Measurements from ENCODE around the gene SMARCD3.

The SMARCD3 gene

DNA sequence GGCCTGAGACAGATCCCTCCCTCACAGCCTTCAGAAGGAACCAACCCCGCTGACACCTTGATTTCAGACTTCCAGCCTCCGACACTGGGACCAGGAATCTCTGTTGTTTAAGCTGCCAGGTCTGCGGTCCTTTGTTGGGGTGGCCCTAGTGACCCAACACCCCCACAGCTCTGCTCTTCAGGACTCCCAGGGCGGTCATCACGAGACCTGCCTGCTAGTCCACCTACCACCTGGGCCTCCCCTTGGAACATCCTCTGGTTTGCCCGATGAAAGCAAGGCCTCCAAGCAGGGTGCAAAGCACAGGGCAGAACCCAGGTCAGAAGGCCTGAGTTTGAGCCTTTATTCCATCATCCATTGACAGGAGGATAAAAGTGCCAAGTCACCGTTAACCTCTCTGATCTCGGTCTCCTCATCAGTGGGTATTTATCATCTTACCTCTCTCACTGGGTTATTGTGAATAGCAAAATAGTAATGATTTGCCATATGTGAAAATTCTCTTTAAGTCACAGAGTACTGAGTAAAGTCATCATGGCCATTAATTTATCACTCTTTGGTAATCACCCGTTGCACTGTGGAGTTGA is 16.9 kb upstream of the SMARCD3 start:
- H3K4me3 ChIP-seq (ENCODE audit: low read length): no peak overlapping the region
- H3K27me3 ChIP-seq (ENCODE audit: control insufficient read depth, insufficient read depth, low read length): peaks cover 12% of the 10 kb centered on the region
- no peaks in the 10 kb centered on the region for H3K9me3 ChIP-seq (ENCODE audit: control insufficient read depth, low read length)
- H3K36me3 ChIP-seq (ENCODE audit: control insufficient read depth, insufficient read depth, low read length): no peaks in the 10 kb centered on the region
- no peak overlapping the region for H3K9ac ChIP-seq (ENCODE audit: low read length)
- H3K4me1 ChIP-seq (ENCODE audit: control insufficient read depth, insufficient read depth, low read length): no peaks in the 10 kb centered on the region

DNA sequence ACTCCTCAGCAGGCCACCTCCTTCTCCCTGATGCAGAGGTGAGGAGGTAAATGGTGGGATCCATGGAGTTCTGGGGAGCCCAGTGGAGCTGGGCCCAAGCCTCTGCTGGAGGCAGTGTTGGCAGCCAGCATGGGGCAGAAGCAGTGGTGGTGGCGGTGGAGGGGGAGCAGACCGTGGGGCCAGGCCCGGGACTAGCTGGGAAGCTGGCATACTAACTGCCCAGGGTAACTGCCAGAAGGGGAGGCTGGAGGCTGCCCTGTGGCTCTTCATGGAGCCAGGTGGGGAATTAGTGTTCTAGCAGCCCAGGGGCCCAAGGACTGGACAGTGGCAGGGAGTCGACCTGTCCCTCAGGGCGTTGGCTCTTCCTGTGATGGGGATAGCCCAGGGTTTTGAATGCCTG is 16.1 kb upstream of the SMARCD3 start:
- Histone ChIP-seq H3K27me3 (ENCODE audit: control insufficient read depth, insufficient read depth, low read length) (peaks cover 12% of the 10 kb centered on the region), H3K9me3 (ENCODE audit: control insufficient read depth, low read length) (no peaks in the 10 kb centered on the region), H3K4me1 (ENCODE audit: control insufficient read depth, insufficient read depth, low read length) (no peaks in the 10 kb centered on the region), H3K9ac (ENCODE audit: low read length) (no peak overlapping the region), H3K36me3 (ENCODE audit: control insufficient read depth, insufficient read depth, low read length) (no peaks in the 10 kb centered on the region), H3K4me3 (ENCODE audit: low read length) (no peak overlapping the region)

DNA sequence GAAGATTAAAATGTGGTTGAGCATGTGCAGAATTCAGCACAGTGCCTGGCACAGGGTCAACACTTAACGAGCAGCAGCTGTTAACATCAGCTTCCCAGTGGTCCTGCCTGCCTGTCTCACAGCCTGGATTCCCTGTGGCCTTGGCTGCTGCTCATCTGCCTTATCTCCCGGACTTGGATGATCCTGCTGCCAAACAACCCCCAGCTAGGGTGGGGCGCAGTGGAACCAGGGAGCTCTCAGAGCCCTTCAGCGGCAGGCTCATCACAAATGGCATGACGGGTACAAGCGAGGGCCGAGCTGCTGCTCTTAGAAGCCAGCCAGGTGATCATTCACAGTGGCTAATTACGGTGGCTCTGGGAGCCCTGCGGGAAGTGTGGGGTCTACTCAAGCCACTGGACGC is 13.0 kb upstream of the SMARCD3 start:
- Histone ChIP-seq H3K9me3 (ENCODE audit: control insufficient read depth, low read length) (no peaks in the 10 kb centered on the region), H3K4me3 (ENCODE audit: low read length) (no peak overlapping the region), H3K4me1 (ENCODE audit: control insufficient read depth, insufficient read depth, low read length) (no peaks in the 10 kb centered on the region), H3K36me3 (ENCODE audit: control insufficient read depth, insufficient read depth, low read length) (no peaks in the 10 kb centered on the region), H3K9ac (ENCODE audit: low read length) (no peak overlapping the region), H3K27me3 (ENCODE audit: control insufficient read depth, insufficient read depth, low read length) (peaks cover 21% of the 10 kb centered on the region)

DNA sequence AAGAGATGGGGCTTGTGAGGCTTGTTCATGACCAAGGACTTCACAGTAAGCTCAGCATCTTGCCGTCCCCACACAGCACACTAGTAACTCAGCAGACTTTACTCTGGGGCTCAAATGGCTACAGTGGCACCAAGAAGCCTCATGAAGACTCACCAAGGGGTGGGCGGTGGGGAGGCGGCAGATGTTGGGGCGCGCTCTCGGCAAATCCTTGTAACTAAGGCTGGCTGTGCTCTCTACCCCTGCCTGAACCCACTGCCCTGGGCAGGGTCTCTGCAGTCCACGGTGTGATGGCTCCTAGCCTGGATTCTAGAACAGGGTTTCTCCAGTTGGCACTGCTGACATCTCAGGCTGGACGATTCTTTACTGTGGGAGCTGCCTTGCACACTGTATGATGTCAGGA is 12.4 kb upstream of the SMARCD3 start:
- Histone ChIP-seq H3K9me3 (ENCODE audit: control insufficient read depth, low read length) (no peaks in the 10 kb centered on the region), H3K27me3 (ENCODE audit: control insufficient read depth, insufficient read depth, low read length) (peaks cover 25% of the 10 kb centered on the region), H3K9ac (ENCODE audit: low read length) (no peak overlapping the region), H3K4me1 (ENCODE audit: control insufficient read depth, insufficient read depth, low read length) (no peaks in the 10 kb centered on the region), H3K36me3 (ENCODE audit: control insufficient read depth, insufficient read depth, low read length) (no peaks in the 10 kb centered on the region), H3K4me3 (ENCODE audit: low read length) (no peak overlapping the region)

DNA sequence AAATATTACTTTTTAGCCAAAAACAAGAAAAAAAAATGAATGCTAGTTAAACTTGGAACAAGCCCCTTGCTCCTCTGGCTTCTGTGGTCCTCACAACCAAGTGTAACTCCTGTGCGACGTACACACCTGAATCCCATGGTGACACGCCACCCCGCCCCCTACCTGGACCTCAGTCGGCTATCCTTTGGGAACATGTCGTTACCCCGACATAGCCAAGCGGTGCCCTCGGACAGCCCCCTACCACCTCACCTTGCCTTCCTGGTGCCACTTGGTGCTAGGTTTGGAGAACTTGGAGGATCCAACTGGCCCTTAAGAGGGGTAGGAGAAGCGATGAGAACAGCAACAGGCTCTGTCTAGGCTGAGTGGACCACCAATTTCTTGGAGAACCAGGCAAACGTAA is 12.0 kb upstream of the SMARCD3 start:
- H3K4me3 ChIP-seq (ENCODE audit: low read length): no peak overlapping the region
- H3K9me3 ChIP-seq (ENCODE audit: control insufficient read depth, low read length): no peaks in the 10 kb centered on the region
- no peak overlapping the region for H3K9ac ChIP-seq (ENCODE audit: low read length)
- no peaks in the 10 kb centered on the region for H3K4me1 ChIP-seq (ENCODE audit: control insufficient read depth, insufficient read depth, low read length)
- H3K27me3 ChIP-seq (ENCODE audit: control insufficient read depth, insufficient read depth, low read length): peaks cover 25% of the 10 kb centered on the region
- no peaks in the 10 kb centered on the region for H3K36me3 ChIP-seq (ENCODE audit: control insufficient read depth, insufficient read depth, low read length)

DNA sequence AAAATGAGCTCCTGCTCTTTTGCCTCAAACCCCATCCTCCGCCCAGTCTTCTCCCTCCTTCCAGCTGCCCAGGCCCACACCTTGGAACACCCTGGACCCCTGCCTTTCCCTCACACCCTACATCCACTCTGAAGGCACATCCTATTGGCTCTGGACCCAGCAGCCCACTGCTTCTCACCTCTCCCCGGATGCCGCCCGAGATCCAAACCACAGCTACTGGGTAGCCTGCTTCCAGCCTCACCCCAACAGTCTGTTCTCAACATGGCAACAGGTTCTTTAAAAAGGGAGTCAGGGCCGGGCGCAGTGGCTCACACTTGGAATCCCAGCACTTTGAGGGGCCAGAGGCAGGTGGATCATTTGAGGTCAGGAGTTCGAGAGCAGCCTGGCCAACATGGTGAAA is 9.5 kb upstream of the SMARCD3 start:
- Histone ChIP-seq H3K36me3 (ENCODE audit: control insufficient read depth, insufficient read depth, low read length) (no peaks in the 10 kb centered on the region), H3K4me3 (ENCODE audit: low read length) (no peak overlapping the region), H3K4me1 (ENCODE audit: control insufficient read depth, insufficient read depth, low read length) (no peaks in the 10 kb centered on the region), H3K9ac (ENCODE audit: low read length) (no peak overlapping the region), H3K9me3 (ENCODE audit: control insufficient read depth, low read length) (no peaks in the 10 kb centered on the region), H3K27me3 (ENCODE audit: control insufficient read depth, insufficient read depth, low read length) (peaks cover 44% of the 10 kb centered on the region)

DNA sequence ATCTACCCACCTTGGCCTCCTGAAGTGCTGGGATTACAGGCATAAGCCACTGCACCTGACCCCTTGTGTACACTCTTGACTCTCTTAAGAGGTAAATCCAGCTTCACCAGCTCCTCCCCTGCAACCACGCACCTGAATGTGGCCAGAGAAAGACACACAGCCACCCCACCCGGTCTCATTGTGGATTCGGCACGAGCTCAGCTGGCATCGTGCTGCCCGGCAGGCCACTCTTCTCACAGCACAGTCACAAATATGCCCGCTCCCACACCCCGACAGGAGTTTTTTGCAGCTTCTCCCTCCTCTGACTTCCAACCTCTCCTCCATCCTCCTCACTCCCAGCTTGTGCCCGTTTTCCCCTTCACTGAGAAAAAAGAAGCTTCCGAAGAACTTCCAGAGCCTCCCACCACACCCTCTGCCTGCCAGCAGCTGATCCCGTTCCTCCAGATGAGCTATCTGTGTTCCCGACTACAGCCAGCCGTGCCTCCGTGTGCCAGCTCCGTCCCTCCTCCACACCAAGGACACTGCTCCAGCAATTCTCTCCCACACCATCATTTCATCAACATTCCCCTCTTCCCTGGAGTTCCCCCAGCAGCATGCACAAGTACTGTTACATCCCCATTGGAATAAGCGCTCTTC is 8.0 kb upstream of the SMARCD3 start:
- Histone ChIP-seq H3K4me1 (ENCODE audit: control insufficient read depth, insufficient read depth, low read length) (peaks cover under 1% of the 10 kb centered on the region), H3K27me3 (ENCODE audit: control insufficient read depth, insufficient read depth, low read length) (peaks cover 52% of the 10 kb centered on the region), H3K9ac (ENCODE audit: low read length) (no peak overlapping the region), H3K9me3 (ENCODE audit: control insufficient read depth, low read length) (no peaks in the 10 kb centered on the region), H3K4me3 (ENCODE audit: low read length) (no peak overlapping the region), H3K36me3 (ENCODE audit: control insufficient read depth, insufficient read depth, low read length) (no peaks in the 10 kb centered on the region)

DNA sequence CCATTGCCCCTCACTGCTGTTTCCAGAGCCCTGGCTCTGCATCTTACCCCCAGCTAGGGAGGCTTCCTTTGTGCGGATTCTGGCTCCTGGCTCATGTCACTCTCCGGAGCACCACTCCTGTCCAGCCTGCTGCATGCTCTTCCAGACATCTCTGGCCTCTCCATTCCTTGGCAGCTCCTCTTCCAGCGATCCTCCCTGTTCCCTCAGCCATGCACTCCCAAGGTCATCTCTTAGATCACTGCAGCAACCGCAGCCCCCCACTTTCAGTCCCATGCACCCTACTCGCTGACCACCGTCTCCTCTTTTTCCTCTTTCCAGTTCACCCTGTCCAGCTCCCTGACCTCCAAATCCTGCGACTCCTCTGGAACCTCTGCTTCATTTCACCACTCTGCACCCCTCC is 6.9 kb upstream of the SMARCD3 start:
- Histone ChIP-seq H3K27me3 (ENCODE audit: control insufficient read depth, insufficient read depth, low read length) (peaks cover 55% of the 10 kb centered on the region), H3K4me1 (ENCODE audit: control insufficient read depth, insufficient read depth, low read length) (peaks cover 12% of the 10 kb centered on the region)

DNA sequence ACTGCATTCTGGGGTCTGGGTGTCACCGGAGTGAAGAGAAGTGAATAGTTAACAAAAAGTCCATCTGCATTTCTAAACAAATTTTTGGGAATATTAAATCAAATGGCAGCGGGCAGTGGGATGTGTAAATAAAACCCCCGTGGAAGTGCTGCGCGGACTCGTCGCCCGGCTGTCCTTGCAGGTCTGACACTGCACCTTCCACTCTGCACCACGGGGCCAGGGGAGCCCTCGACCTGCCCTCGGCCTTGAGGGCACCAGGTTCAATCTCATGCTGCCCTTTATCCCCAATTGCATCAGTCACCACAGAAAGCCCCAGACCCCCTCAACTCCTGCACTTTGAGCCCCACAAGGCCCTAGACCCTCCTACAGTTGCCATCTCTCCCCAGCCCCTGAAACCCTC is 6.4 kb upstream of the SMARCD3 start:
- Histone ChIP-seq H3K4me1 (ENCODE audit: control insufficient read depth, insufficient read depth, low read length) (peaks cover 17% of the 10 kb centered on the region), H3K27me3 (ENCODE audit: control insufficient read depth, insufficient read depth, low read length) (peaks cover 60% of the 10 kb centered on the region), H3K4me3 (ENCODE audit: low read length) (no peak overlapping the region), H3K9ac (ENCODE audit: low read length) (no peak overlapping the region), H3K9me3 (ENCODE audit: control insufficient read depth, low read length) (no peaks in the 10 kb centered on the region), H3K36me3 (ENCODE audit: control insufficient read depth, insufficient read depth, low read length) (no peaks in the 10 kb centered on the region)

More for the DNA sequence above, 6.9 kb upstream of the SMARCD3 start:
- no peaks in the 10 kb centered on the region for H3K36me3 ChIP-seq (ENCODE audit: control insufficient read depth, insufficient read depth, low read length)
- H3K4me3 ChIP-seq (ENCODE audit: low read length): no peak overlapping the region
- H3K9me3 ChIP-seq (ENCODE audit: control insufficient read depth, low read length): no peaks in the 10 kb centered on the region
- no peak overlapping the region for H3K9ac ChIP-seq (ENCODE audit: low read length)

DNA sequence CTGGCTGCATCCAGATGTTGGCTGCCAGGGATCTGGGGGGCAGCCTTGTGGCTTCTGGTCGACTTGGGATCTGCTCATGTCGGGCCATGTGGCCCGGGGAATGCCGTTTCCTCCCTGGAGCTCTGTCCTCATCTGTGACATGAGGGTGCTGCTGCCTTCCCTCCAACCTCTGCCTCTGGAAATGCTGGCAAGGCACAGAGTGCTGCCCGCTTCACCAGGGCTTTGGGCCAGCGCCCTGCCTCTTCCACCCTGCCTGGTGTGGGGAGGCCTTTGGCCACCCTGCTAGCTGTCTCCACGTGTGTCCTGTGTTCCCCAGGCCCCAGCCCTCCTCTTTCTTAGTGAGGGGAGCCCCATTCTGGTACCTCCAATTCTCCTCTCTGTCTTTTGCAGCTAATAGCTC is 5.8 kb upstream of the SMARCD3 start:
- H3K4me3 ChIP-seq (ENCODE audit: low read length): no peak overlapping the region
- H3K9ac ChIP-seq (ENCODE audit: low read length): no peak overlapping the region
- peaks cover 23% of the 10 kb centered on the region for H3K4me1 ChIP-seq (ENCODE audit: control insufficient read depth, insufficient read depth, low read length)
- no peaks in the 10 kb centered on the region for H3K9me3 ChIP-seq (ENCODE audit: control insufficient read depth, low read length)
- H3K36me3 ChIP-seq (ENCODE audit: control insufficient read depth, insufficient read depth, low read length): no peaks in the 10 kb centered on the region
- peaks cover 63% of the 10 kb centered on the region for H3K27me3 ChIP-seq (ENCODE audit: control insufficient read depth, insufficient read depth, low read length)

DNA sequence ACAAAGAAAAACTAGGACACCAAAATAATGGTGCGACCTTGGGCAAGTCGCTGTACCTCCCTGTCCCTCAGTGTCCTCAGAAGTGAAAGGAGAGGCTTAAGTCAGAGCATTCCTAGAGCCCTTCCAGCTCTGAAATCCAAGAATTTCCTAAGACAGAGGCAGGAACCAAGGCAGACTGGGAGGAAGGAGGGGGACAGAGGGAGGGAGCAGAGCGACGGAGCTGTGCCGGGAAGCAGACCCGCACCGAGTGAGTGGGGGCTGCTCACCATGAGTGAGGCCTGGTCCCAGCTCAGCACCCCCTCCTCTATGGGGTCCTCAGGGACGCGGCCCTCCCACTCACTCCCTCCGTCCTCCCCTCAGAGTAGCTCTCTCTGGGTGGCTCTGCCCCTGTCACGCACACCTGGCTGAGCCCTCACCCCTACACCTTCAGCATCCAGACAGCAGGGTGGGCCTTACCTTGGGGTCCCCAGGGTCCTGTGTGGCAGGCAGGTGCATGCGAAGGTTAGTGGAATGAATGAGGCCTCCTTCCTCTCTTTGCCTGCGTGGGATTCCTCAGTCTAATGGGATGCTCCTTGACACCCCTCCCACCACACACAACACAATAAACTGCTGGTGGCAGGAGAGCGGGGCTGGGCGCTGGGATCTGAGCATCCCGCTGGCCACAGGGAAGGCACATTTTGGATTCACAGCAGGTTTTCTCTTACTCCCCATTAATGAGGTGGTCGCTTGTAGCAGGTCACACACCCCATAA is 4.6 kb upstream of the SMARCD3 start:
- Histone ChIP-seq H3K27me3 (ENCODE audit: control insufficient read depth, insufficient read depth, low read length) (peaks cover 65% of the 10 kb centered on the region), H3K9ac (ENCODE audit: low read length) (no peak overlapping the region), H3K9me3 (ENCODE audit: control insufficient read depth, low read length) (no peaks in the 10 kb centered on the region), H3K36me3 (ENCODE audit: control insufficient read depth, insufficient read depth, low read length) (no peaks in the 10 kb centered on the region), H3K4me1 (ENCODE audit: control insufficient read depth, insufficient read depth, low read length) (peaks cover 31% of the 10 kb centered on the region), H3K4me3 (ENCODE audit: low read length) (no peak overlapping the region)

DNA sequence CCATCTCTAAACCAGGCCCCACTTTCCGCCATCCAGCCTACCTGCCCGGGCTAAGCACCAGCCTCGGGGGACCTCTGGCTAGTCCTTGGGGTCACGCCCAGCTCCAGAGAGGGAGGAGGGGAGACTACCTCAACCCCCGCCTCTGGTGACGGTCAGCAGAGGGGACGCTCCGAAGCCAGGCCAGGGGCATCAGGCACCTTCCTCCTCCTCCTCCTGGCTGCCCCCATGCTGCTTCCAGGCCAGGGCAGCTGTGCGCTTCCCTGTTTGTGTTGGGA is 4.0 kb upstream of the SMARCD3 start:
- Histone ChIP-seq H3K4me1 (ENCODE audit: control insufficient read depth, insufficient read depth, low read length) (peaks cover 35% of the 10 kb centered on the region), H3K9ac (ENCODE audit: low read length) (peak overlapping the region; percentile 65), H3K27me3 (ENCODE audit: control insufficient read depth, insufficient read depth, low read length) (peaks cover 66% of the 10 kb centered on the region), H3K4me3 (ENCODE audit: low read length) (no peak overlapping the region), H3K36me3 (ENCODE audit: control insufficient read depth, insufficient read depth, low read length) (no peaks in the 10 kb centered on the region), H3K9me3 (ENCODE audit: control insufficient read depth, low read length) (no peaks in the 10 kb centered on the region)

Data from mucosa of stomach (tissue), 1 donor.